ENCODE results near the gene LYST.
"Not testable (repeated sequence)": the region's sequence is repeated elsewhere in the genome, so short reads cannot be mapped to it uniquely, and the experiment has no call there.

Gene LYST

GRCh38 chr1:235908742-235909520 is 42.2 kb upstream of the LYST start:
- no peak for TF ChIP-seq CTCF (IDR thresholded peaks at IDR 0.05; ENCODE audit: low read depth, low read length, missing control alignments)
- no peak overlapping the region for H3K4me3 ChIP-seq (ENCODE audit: low read depth, low read length)
- DNase-seq (ENCODE audit: low read depth): no peak

- DNase-seq (ENCODE audit: low read depth): no peak
- no peak for TF ChIP-seq CTCF (IDR thresholded peaks at IDR 0.05; ENCODE audit: low read depth, low read length, missing control alignments)
- H3K4me3 ChIP-seq (ENCODE audit: low read depth, low read length): no peak overlapping the region
These were observed 41.2 kb upstream of the LYST start for GRCh38 chr1:235907897-235908240.

DNA sequence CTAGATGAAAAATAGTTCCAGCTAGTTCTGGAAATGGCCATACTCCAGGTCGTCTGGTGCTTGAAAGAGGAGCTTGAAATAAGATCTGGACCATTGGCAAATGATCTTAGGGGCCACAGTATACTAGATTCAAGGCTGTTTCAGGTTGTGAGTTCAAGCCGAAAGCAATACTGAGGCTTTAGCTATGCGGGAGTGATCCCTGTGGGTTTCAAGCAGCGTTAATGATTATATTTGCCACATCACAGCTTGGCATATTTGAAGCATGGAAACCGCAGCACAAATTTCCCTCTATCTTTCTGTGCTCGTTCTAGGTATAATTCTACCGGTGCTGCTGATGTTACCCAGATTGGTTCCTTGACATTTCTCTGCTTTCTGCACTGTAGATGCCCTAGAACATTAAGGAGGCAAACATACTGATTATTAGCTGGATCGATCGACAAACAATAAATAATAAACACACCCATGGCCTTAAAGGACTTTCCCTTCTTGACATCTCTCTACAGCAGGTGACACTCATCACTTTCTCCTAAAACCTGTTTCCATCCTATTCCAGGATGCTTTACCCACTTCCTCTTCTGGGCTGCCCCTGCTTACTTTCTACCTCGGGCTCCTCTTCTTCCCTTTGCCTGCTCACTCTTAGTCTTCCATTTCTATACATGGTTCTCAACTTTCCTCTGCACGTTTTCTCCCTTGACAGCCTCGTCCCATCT is 40.6 kb upstream of the LYST start:
- H3K4me3 ChIP-seq (ENCODE audit: low read depth, low read length): no peak overlapping the region
- TF ChIP-seq CTCF (IDR thresholded peaks at IDR 0.05; ENCODE audit: low read depth, low read length, missing control alignments): no peak
- DNase-seq (ENCODE audit: low read depth): no peak

GRCh38 chr1:235906436-235906835 is 39.7 kb upstream of the LYST start:
- no peak overlapping the region for H3K4me3 ChIP-seq (ENCODE audit: low read depth, low read length)
- no peak for TF ChIP-seq CTCF (IDR thresholded peaks at IDR 0.05; ENCODE audit: low read depth, low read length, missing control alignments)
- no peak for DNase-seq (ENCODE audit: low read depth)

GRCh38 chr1:235903809-235904208 is 37.1 kb upstream of the LYST start:
- DNase-seq (ENCODE audit: low read depth): not testable (repeated sequence)

GRCh38 chr1:235902677-235903542 is 36.2 kb upstream of the LYST start:
- no peak for TF ChIP-seq CTCF (IDR thresholded peaks at IDR 0.05; ENCODE audit: low read depth, low read length, missing control alignments)
- H3K4me3 ChIP-seq (ENCODE audit: low read depth, low read length): no peak overlapping the region

More at GRCh38 chr1:235903809-235904208, 37.1 kb upstream of the LYST start:
- not testable (repeated sequence) for H3K4me3 ChIP-seq (ENCODE audit: low read depth, low read length)

GRCh38 chr1:235901461-235901860 is 34.8 kb upstream of the LYST start:
- no peak overlapping the region for H3K4me3 ChIP-seq (ENCODE audit: low read depth, low read length)

More at GRCh38 chr1:235902677-235903542, 36.2 kb upstream of the LYST start:
- no peak for DNase-seq (ENCODE audit: low read depth)

More at GRCh38 chr1:235901461-235901860, 34.8 kb upstream of the LYST start:
- DNase-seq (ENCODE audit: low read depth): no peak
- TF ChIP-seq CTCF (IDR thresholded peaks at IDR 0.05; ENCODE audit: low read depth, low read length, missing control alignments): no peak
